GM23338 (cell line): ENCODE data around the gene ITGB3. TPM values are rescaled to one million over a fixed set of nuclear protein-coding genes. Genes with fewer than 3 reads are reported as not detected.

Experiments
- EZH2 ChIP-seq: fragments of 200-600 bp; sonication (generic); IDR thresholded peaks from one replicate; pipeline ENCODE4 v1.8.0; 2017; ENCODE audit warnings: antibody characterized with exemption, mild to moderate bottlenecking, low read depth; ENCODE audit not compliant: unreplicated experiment
- EZH2phosphoT487 ChIP-seq: fragments of 200-600 bp; sonication (generic); IDR thresholded peaks from one replicate; pipeline ENCODE4 v1.8.1; 2018; ENCODE audit warnings: antibody characterized with exemption; ENCODE audit not compliant: unreplicated experiment
- JUNB ChIP-seq: IDR thresholded peaks from one replicate; pipeline ENCODE4 v1.6.1; 2016; ENCODE audit warnings: antibody characterized with exemption; ENCODE audit not compliant: unreplicated experiment
- POLR2AphosphoS5 ChIP-seq: IDR thresholded peaks from 2 replicates; pipeline ENCODE4 v1.6.1; 2016; ENCODE audit warnings: antibody characterized with exemption, low read depth
- STAT1 ChIP-seq: IDR thresholded peaks from one replicate; pipeline ENCODE4 v1.6.1; 2016; ENCODE audit warnings: antibody characterized with exemption; ENCODE audit not compliant: unreplicated experiment
- ZNF114 ChIP-seq: fragments of 250-450 bp; sonication (Bioruptor Pico); IDR thresholded peaks from 2 replicates; pipeline ENCODE4 v1.5.0; 2020; ENCODE audit warnings: mild to moderate bottlenecking, moderate library complexity
- ZNF331 ChIP-seq: fragments of 250-450 bp; sonication (Bioruptor Pico); IDR thresholded peaks from 2 replicates; pipeline ENCODE4 v1.5.0; 2020; ENCODE audit warnings: low read depth, mild to moderate bottlenecking, moderate library complexity
- polyA plus RNA-seq: library from polyadenylated mRNA; unstranded; fragments of >200 nt; fragmentation: Nextera tagmentation; extraction: Ambion mirVana; gene quantifications from 2 replicates; pipeline ENCODE4 v1.2.1, GENCODE V29; 2016
- total RNA-seq: library from RNA; depleted of rRNA; stranded (reverse); fragments of >200 nt; shearing (Covaris generic); gene quantifications from 2 replicates; pipeline ENCODE4 v1.2.3, GENCODE V29; 2014
- TF ChIP-seq, protein P1 (sequence below): fragments of 250-450 bp; sonication (Bioruptor Pico); IDR thresholded peaks from 2 replicates; pipeline ENCODE4 v1.5.0; 2020; ENCODE audit warnings: mild to moderate bottlenecking, moderate library complexity
- TF ChIP-seq, protein P2 (sequence below), 2 experiments: fragments of 200-600 bp in 1 of 2; sonication (generic) in 1 of 2; conservative IDR thresholded peaks; 2 replicates each; pipeline versions ENCODE4 v1.5.1 to v1.6.1; 2016 to 2017; ENCODE audit warnings: antibody characterized with exemption in 2 of 2, low read depth in 2 of 2, mild to moderate bottlenecking in 2 of 2, moderate library complexity in 1 of 2
- TF ChIP-seq, protein P3 (sequence below): IDR thresholded peaks from one replicate; pipeline ENCODE4 v1.6.1; 2018; ENCODE audit warnings: antibody characterized with exemption; ENCODE audit not compliant: unreplicated experiment

Gene ITGB3
- total and polyA plus RNA-seq, 2 experiments from 2014 or later: 0.52 TPM; not detected in 1

DNA sequence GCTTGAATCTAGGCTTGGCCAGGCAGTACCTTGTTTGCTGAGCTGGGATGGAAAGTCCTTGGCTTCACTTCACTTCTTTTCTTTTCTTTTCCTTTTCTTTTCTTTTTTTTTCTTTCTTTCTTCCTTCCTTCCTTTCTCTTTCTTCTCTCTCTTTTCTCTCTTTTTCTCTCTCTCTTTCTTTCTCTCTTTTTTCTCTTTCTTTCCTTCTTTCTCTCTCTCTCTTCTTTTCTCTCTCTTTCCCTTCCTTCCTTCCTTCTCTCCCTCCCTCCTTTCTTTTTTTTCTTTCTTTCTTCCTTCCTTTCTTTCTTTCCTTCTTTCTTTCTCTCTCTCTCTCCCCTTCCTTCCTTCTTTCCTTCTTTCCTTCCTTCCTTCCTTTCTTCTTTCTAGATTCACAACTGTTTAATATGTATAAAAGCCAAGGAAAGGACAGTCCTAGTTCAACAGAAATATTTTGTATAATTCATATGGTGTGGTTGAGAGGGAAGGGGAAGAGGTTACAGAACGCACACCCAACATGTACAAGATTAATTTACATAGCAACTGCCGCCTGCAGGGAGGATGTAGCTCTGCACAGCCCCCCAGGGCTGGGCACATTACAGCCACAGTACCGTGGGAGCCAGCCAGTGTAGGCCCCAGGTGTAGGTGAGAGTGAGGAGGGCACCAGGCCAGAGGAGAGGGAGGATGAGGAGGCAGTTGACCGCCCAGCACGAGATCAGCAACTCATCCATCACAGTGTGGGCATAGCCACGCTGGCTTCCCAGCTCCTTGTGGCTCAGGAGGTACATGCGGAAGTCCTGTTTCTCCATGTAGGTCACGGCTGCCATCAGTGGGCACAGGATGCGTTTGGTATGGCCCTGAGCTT is 9.7 kb upstream of the ITGB3 start (continued):
- TF ChIP-seq, protein P1, sequence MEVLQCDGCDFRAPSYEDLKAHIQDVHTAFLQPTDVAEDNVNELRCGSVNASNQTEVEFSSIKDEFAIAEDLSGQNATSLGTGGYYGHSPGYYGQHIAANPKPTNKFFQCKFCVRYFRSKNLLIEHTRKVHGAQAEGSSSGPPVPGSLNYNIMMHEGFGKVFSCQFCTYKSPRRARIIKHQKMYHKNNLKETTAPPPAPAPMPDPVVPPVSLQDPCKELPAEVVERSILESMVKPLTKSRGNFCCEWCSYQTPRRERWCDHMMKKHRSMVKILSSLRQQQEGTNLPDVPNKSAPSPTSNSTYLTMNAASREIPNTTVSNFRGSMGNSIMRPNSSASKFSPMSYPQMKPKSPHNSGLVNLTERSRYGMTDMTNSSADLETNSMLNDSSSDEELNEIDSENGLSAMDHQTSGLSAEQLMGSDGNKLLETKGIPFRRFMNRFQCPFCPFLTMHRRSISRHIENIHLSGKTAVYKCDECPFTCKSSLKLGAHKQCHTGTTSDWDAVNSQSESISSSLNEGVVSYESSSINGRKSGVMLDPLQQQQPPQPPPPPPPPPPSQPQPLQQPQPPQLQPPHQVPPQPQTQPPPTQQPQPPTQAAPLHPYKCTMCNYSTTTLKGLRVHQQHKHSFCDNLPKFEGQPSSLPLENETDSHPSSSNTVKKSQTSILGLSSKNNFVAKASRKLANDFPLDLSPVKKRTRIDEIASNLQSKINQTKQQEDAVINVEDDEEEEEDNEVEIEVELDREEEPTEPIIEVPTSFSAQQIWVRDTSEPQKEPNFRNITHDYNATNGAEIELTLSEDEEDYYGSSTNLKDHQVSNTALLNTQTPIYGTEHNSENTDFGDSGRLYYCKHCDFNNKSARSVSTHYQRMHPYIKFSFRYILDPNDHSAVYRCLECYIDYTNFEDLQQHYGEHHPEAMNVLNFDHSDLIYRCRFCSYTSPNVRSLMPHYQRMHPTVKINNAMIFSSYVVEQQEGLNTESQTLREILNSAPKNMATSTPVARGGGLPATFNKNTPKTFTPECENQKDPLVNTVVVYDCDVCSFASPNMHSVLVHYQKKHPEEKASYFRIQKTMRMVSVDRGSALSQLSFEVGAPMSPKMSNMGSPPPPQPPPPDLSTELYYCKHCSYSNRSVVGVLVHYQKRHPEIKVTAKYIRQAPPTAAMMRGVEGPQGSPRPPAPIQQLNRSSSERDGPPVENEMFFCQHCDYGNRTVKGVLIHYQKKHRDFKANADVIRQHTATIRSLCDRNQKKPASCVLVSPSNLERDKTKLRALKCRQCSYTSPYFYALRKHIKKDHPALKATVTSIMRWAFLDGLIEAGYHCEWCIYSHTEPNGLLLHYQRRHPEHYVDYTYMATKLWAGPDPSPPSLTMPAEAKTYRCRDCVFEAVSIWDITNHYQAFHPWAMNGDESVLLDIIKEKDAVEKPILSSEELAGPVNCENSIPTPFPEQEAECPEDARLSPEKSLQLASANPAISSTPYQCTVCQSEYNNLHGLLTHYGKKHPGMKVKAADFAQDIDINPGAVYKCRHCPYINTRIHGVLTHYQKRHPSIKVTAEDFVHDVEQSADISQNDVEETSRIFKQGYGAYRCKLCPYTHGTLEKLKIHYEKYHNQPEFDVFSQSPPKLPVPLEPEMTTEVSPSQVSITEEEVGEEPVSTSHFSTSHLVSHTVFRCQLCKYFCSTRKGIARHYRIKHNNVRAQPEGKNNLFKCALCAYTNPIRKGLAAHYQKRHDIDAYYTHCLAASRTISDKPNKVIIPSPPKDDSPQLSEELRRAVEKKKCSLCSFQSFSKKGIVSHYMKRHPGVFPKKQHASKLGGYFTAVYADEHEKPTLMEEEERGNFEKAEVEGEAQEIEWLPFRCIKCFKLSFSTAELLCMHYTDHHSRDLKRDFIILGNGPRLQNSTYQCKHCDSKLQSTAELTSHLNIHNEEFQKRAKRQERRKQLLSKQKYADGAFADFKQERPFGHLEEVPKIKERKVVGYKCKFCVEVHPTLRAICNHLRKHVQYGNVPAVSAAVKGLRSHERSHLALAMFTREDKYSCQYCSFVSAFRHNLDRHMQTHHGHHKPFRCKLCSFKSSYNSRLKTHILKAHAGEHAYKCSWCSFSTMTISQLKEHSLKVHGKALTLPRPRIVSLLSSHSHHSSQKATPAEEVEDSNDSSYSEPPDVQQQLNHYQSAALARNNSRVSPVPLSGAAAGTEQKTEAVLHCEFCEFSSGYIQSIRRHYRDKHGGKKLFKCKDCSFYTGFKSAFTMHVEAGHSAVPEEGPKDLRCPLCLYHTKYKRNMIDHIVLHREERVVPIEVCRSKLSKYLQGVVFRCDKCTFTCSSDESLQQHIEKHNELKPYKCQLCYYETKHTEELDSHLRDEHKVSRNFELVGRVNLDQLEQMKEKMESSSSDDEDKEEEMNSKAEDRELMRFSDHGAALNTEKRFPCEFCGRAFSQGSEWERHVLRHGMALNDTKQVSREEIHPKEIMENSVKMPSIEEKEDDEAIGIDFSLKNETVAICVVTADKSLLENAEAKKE (CRISPR knock-in tag): no peak
- TF ChIP-seq JUNB: no peak
- no peak for TF ChIP-seq ZNF331 (CRISPR knock-in tag)
- TF ChIP-seq EZH2: no peak
- no peak for TF ChIP-seq POLR2AphosphoS5
- no peak for TF ChIP-seq EZH2phosphoT487
- TF ChIP-seq, protein P2, sequence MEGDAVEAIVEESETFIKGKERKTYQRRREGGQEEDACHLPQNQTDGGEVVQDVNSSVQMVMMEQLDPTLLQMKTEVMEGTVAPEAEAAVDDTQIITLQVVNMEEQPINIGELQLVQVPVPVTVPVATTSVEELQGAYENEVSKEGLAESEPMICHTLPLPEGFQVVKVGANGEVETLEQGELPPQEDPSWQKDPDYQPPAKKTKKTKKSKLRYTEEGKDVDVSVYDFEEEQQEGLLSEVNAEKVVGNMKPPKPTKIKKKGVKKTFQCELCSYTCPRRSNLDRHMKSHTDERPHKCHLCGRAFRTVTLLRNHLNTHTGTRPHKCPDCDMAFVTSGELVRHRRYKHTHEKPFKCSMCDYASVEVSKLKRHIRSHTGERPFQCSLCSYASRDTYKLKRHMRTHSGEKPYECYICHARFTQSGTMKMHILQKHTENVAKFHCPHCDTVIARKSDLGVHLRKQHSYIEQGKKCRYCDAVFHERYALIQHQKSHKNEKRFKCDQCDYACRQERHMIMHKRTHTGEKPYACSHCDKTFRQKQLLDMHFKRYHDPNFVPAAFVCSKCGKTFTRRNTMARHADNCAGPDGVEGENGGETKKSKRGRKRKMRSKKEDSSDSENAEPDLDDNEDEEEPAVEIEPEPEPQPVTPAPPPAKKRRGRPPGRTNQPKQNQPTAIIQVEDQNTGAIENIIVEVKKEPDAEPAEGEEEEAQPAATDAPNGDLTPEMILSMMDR (conservative IDR thresholded peaks at IDR 0.05; ENCODE audit: low read depth in 2 of 2): no peak
- no peak for TF ChIP-seq STAT1
- TF ChIP-seq, protein P3, sequence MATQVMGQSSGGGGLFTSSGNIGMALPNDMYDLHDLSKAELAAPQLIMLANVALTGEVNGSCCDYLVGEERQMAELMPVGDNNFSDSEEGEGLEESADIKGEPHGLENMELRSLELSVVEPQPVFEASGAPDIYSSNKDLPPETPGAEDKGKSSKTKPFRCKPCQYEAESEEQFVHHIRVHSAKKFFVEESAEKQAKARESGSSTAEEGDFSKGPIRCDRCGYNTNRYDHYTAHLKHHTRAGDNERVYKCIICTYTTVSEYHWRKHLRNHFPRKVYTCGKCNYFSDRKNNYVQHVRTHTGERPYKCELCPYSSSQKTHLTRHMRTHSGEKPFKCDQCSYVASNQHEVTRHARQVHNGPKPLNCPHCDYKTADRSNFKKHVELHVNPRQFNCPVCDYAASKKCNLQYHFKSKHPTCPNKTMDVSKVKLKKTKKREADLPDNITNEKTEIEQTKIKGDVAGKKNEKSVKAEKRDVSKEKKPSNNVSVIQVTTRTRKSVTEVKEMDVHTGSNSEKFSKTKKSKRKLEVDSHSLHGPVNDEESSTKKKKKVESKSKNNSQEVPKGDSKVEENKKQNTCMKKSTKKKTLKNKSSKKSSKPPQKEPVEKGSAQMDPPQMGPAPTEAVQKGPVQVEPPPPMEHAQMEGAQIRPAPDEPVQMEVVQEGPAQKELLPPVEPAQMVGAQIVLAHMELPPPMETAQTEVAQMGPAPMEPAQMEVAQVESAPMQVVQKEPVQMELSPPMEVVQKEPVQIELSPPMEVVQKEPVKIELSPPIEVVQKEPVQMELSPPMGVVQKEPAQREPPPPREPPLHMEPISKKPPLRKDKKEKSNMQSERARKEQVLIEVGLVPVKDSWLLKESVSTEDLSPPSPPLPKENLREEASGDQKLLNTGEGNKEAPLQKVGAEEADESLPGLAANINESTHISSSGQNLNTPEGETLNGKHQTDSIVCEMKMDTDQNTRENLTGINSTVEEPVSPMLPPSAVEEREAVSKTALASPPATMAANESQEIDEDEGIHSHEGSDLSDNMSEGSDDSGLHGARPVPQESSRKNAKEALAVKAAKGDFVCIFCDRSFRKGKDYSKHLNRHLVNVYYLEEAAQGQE: no peak
- no peak for TF ChIP-seq ZNF114
